ENCODE results near the gene KLRC4. TPM values are rescaled to one million over a fixed set of nuclear protein-coding genes. Genes with fewer than 3 reads are reported as not detected.

Gene KLRC4
- total RNA-seq, 2 experiments from 2014 or later: 9.3 to 9.9 TPM

DNA sequence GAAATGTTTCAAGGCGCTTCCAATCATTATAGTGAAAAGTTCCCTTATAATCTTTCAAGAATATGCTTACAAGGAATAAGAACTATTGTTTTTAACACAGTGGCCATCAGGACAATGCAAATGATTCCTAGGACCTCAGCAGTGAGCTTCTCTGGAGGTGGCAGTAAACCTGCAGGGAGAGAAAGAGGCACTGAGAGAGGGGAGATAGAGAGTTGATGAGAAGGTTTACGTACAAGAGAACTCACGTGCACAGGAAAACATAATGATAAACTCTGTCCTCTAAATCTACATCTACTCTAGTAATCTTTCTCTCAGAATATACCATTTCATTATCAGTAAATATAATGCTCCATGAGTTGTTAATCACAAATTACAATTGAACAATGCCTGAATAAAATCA, 715 bp downstream of the KLRC4 start:
- peaks cover 51% of the 10 kb centered on the region for H3K79me2 ChIP-seq (ENCODE audit: insufficient read depth, low read depth, low read length)
- TF ChIP-seq CTCF (conservative IDR thresholded peaks at IDR 0.05; ENCODE audit: low read length) (no peak; the same call in 1 of the 2 replicates), EZH2phosphoT487 (IDR thresholded peaks at IDR 0.05; ENCODE audit: borderline replicate concordance, low read depth, low read length) (no peak)
- H2AFZ ChIP-seq (ENCODE audit: low read length): peak overlapping the region; percentile 36; the same call in 1 of the 2 replicates
- peak overlapping the region; percentile 86 for H3K27ac ChIP-seq (ENCODE audit: low read depth, low read length, poor library complexity, severe bottlenecking)
- intact Hi-C loops (cut with micrococcal nuclease; ENCODE audit: unreplicated experiment): loop anchor here (2.0 kb wide), 2 partner anchors 14 to 42 kb away; no protein-coding TSS in a partner anchor
- peaks cover 47% of the 10 kb centered on the region for H3K4me1 ChIP-seq (ENCODE audit: insufficient read depth, low read length, poor library complexity, severe bottlenecking)
- H3K36me3 ChIP-seq (ENCODE audit: insufficient read depth, low read length): peaks cover 33% of the 10 kb centered on the region
- H3K9me2 ChIP-seq (ENCODE audit: insufficient read depth, low read length): no peaks in the 10 kb centered on the region
- peaks cover 24% of the 10 kb centered on the region for H3K9me3 ChIP-seq (ENCODE audit: low read length)
- peak; percentile 51 for DNase-seq (ENCODE audit: low spot score)
- ChIA-PET CTCF (ENCODE audit: unreplicated experiment) (no interaction called here), POLR2A (interaction anchor here (0.6 kb wide), 1 partner anchor 11 kb away, joined by 5 read pairs; no protein-coding TSS in a partner anchor)
- BruUV-seq (replicated peaks): TSS peak; percentile 72
- peak overlapping the region; percentile 73 for H3K4me3 ChIP-seq (ENCODE audit: low read depth, low read length, poor library complexity, severe bottlenecking)
- H3K4me2 ChIP-seq (ENCODE audit: low read length): peak overlapping the region; percentile 79
- no peaks in the 10 kb centered on the region for H4K20me1 ChIP-seq (ENCODE audit: insufficient read depth, low read length)

DNA sequence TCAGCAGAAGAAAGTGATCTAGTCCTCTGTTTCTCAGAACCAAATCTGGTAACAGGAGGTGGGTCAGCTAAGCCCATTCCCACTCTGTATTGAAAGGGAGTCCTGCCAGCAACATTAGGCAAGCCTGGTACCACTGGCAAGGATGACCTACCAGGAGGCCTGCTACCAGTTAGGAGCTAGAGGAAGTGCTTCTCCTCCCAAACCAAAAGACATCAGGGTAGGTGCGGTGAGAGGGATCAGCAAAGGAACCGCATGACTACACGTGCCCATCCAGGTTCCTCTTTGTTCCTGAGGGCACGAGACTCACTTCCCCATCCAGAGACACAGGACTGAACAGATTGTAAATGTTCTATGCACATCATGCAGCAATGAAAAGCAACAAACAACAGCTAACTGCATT, 2.8 kb downstream of the KLRC4 start:
- POLR2A ChIA-PET: interaction anchor here (1.0 to 2.0 kb wide), 6 partner anchors 10 to 56 kb away, joined by 3 to 26 read pairs (median 5); no protein-coding TSS in a partner anchor
- H2AFZ ChIP-seq (ENCODE audit: low read length): peak overlapping the region; percentile 21
- peaks cover 44% of the 10 kb centered on the region for H3K4me1 ChIP-seq (ENCODE audit: insufficient read depth, low read length, poor library complexity, severe bottlenecking)
- H4K20me1 ChIP-seq (ENCODE audit: insufficient read depth, low read length): no peaks in the 10 kb centered on the region
- peak overlapping the region; percentile 86 for H3K27ac ChIP-seq (ENCODE audit: low read depth, low read length, poor library complexity, severe bottlenecking)
- H3K4me3 ChIP-seq (ENCODE audit: low read depth, low read length, poor library complexity, severe bottlenecking): peak overlapping the region; percentile 73
- DNase-seq (ENCODE audit: low spot score): peak; percentile 66
- H3K9me2 ChIP-seq (ENCODE audit: insufficient read depth, low read length): no peaks in the 10 kb centered on the region
- peaks cover 22% of the 10 kb centered on the region for H3K9me3 ChIP-seq (ENCODE audit: low read length)
- no TSS peak for BruUV-seq (replicated peaks)
- H3K79me2 ChIP-seq (ENCODE audit: insufficient read depth, low read depth, low read length): peaks cover 72% of the 10 kb centered on the region
- H3K4me2 ChIP-seq (ENCODE audit: low read length): peak overlapping the region; percentile 79
- CTCF ChIA-PET (ENCODE audit: unreplicated experiment): interaction anchor here (1.0 to 1.3 kb wide), 2 partner anchors 9 to 10 kb away, joined by 3 to 4 read pairs; no protein-coding TSS in a partner anchor
- H3K36me3 ChIP-seq (ENCODE audit: insufficient read depth, low read length): peaks cover 43% of the 10 kb centered on the region
- TF ChIP-seq CTCF (conservative IDR thresholded peaks at IDR 0.05; ENCODE audit: low read length) (no peak), EZH2phosphoT487 (IDR thresholded peaks at IDR 0.05; ENCODE audit: borderline replicate concordance, low read depth, low read length) (no peak)
- intact Hi-C loops (cut with micrococcal nuclease; ENCODE audit: unreplicated experiment): no loop called here

DNA sequence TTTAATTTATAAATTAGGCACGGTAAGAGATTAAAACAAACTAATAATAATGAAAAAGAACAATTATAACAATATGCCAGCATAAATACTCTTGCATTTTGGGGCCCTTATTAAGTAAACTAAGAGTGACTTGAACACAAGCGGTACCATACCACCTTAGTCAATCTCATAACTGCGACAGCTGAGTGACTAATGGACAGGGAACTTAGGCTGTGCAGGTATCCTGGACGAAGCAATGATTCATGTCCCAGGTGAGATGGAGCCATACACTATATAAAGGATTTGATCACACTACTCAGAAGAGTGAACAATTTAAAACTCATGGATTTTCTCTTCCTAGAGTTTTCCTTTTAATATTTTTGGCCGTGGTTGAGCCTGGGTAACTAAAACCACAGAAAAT, 4.3 kb downstream of the KLRC4 start:
- intact Hi-C loops (cut with micrococcal nuclease; ENCODE audit: unreplicated experiment): no loop called here
- Histone ChIP-seq H3K4me2 (ENCODE audit: low read length) (no peak overlapping the region), H3K9me2 (ENCODE audit: insufficient read depth, low read length) (no peaks in the 10 kb centered on the region), H3K27ac (ENCODE audit: low read depth, low read length, poor library complexity, severe bottlenecking) (no peak overlapping the region), H3K36me3 (ENCODE audit: insufficient read depth, low read length) (peaks cover 57% of the 10 kb centered on the region), H3K4me1 (ENCODE audit: insufficient read depth, low read length, poor library complexity, severe bottlenecking) (peaks cover 34% of the 10 kb centered on the region), H4K20me1 (ENCODE audit: insufficient read depth, low read length) (no peaks in the 10 kb centered on the region), H3K9me3 (ENCODE audit: low read length) (peaks cover 22% of the 10 kb centered on the region), H3K4me3 (ENCODE audit: low read depth, low read length, poor library complexity, severe bottlenecking) (no peak overlapping the region), H2AFZ (ENCODE audit: low read length) (no peak overlapping the region), H3K79me2 (ENCODE audit: insufficient read depth, low read depth, low read length) (peaks cover 75% of the 10 kb centered on the region)
- BruUV-seq (replicated peaks): no TSS peak
- CTCF ChIA-PET (ENCODE audit: unreplicated experiment): no interaction called here
- DNase-seq (ENCODE audit: low spot score): no peak
- POLR2A ChIA-PET: interaction anchor here (0.6 to 1.2 kb wide), 2 partner anchors 31 to 188 kb away, joined by 3 read pairs; no protein-coding TSS in a partner anchor
- TF ChIP-seq EZH2phosphoT487 (IDR thresholded peaks at IDR 0.05; ENCODE audit: borderline replicate concordance, low read depth, low read length) (no peak), CTCF (conservative IDR thresholded peaks at IDR 0.05; ENCODE audit: low read length) (no peak)
